ENCODE data around the gene ATP8A1.
"Not testable (repeated sequence)": the region's sequence is repeated elsewhere in the genome, so short reads cannot be mapped to it uniquely, and the experiment has no call there.

The ATP8A1 gene

GRCh38 chr4:42473071-42473684 is 183.7 kb downstream of the ATP8A1 start:
- ChIA-PET CTCF (no interaction called here), POLR2A (interaction anchor here (0.7 kb wide), 1 partner anchor 221 kb away, joined by 3 read pairs; no protein-coding TSS in a partner anchor)
- DNase-seq (ENCODE audit: low read depth, low spot score), result no peak
- TF ChIP-seq CTCF (IDR thresholded peaks at IDR 0.05; ENCODE audit: insufficient read depth, low read length, missing control alignments), result no peak
- no peak overlapping the region for H3K4me3 ChIP-seq (ENCODE audit: low read depth, low read length)

- TF ChIP-seq CTCF (IDR thresholded peaks at IDR 0.05; ENCODE audit: insufficient read depth, low read length, missing control alignments), result no peak
- H3K4me3 ChIP-seq (ENCODE audit: low read depth, low read length), result no peak overlapping the region
- DNase-seq (ENCODE audit: low read depth, low spot score), result no peak
- ChIA-PET POLR2A (no interaction called here), CTCF (no interaction called here)
These were observed 185.0 kb downstream of the ATP8A1 start for GRCh38 chr4:42471896-42472295.

- POLR2A ChIA-PET, result no interaction called here
- TF ChIP-seq CTCF (IDR thresholded peaks at IDR 0.05; ENCODE audit: insufficient read depth, low read length, missing control alignments), result no peak
- CTCF ChIA-PET, result no interaction called here
These were observed 186.9 kb downstream of the ATP8A1 start for GRCh38 chr4:42470023-42470422.

GRCh38 chr4:42467777-42468176 is 189.1 kb downstream of the ATP8A1 start:
- POLR2A ChIA-PET; DNase-seq (ENCODE audit: low read depth, low spot score); CTCF ChIA-PET; H3K4me3 ChIP-seq (ENCODE audit: low read depth, low read length): not testable (repeated sequence)

More at GRCh38 chr4:42470023-42470422, 186.9 kb downstream of the ATP8A1 start:
- H3K4me3 ChIP-seq (ENCODE audit: low read depth, low read length), result no peak overlapping the region
- DNase-seq (ENCODE audit: low read depth, low spot score), result no peak

- DNase-seq (ENCODE audit: low read depth, low spot score), result no peak
- H3K4me3 ChIP-seq (ENCODE audit: low read depth, low read length), result no peak overlapping the region
- POLR2A ChIA-PET, result no interaction called here
- CTCF ChIA-PET, result no interaction called here
- no peak for TF ChIP-seq CTCF (IDR thresholded peaks at IDR 0.05; ENCODE audit: insufficient read depth, low read length, missing control alignments)
These were observed 190.5 kb downstream of the ATP8A1 start for GRCh38 chr4:42466273-42466844.

GRCh38 chr4:42464550-42465094 is 192.3 kb downstream of the ATP8A1 start:
- POLR2A ChIA-PET, result no interaction called here
- no peak for TF ChIP-seq CTCF (IDR thresholded peaks at IDR 0.05; ENCODE audit: insufficient read depth, low read length, missing control alignments)
- CTCF ChIA-PET, result no interaction called here
- H3K4me3 ChIP-seq (ENCODE audit: low read depth, low read length), result no peak overlapping the region
- no peak for DNase-seq (ENCODE audit: low read depth, low spot score)

GRCh38 chr4:42461216-42461615 is 195.7 kb downstream of the ATP8A1 start:
- H3K4me3 ChIP-seq (ENCODE audit: low read depth, low read length); DNase-seq (ENCODE audit: low read depth, low spot score); CTCF ChIA-PET; POLR2A ChIA-PET: not testable (repeated sequence)
